ENCODE measurements around the gene RALBP1. TPM values are rescaled to one million over a fixed set of nuclear protein-coding genes. Genes with fewer than 3 reads are reported as not detected.
"Not testable (repeated sequence)": the region's sequence is repeated elsewhere in the genome, so short reads cannot be mapped to it uniquely, and the experiment has no call there.

The RALBP1 gene
- total RNA-seq, 4 donors from 2014 or later, result 28.9 to 49.5 (median 36.6) TPM

- TF ChIP-seq POLR2A (IDR thresholded peaks at IDR 0.05) (no peak), CTCF (IDR thresholded peaks at IDR 0.05) (no peak)
- no peaks in the 10 kb centered on the region for H3K36me3 ChIP-seq
- no peak overlapping the region for H3K27ac ChIP-seq
- no peaks in the 10 kb centered on the region for H3K9me3 ChIP-seq
- no peak overlapping the region for H3K4me3 ChIP-seq
- no peak for DNase-seq
- no peaks in the 10 kb centered on the region for H3K27me3 ChIP-seq
- no peaks in the 10 kb centered on the region for H3K4me1 ChIP-seq
Measured at GRCh38 chr18:9466846-9467245, 8.5 kb upstream of the RALBP1 start.

GRCh38 chr18:9468998-9469397, 6.3 kb upstream of the RALBP1 start:
- no peak for TF ChIP-seq CTCF (IDR thresholded peaks at IDR 0.05)
- TF ChIP-seq POLR2A (IDR thresholded peaks at IDR 0.05), result no peak
- H3K9me3 ChIP-seq, result no peaks in the 10 kb centered on the region
- H3K4me1 ChIP-seq, result peaks cover 0 to 2% (median 0%) of the 10 kb centered on the region in 4 donors
- no peak overlapping the region for H3K27ac ChIP-seq
- no peaks in the 10 kb centered on the region for H3K36me3 ChIP-seq
- H3K27me3 ChIP-seq, result no peaks in the 10 kb centered on the region
- H3K4me3 ChIP-seq, result no peak overlapping the region
- no peak for DNase-seq

GRCh38 chr18:9469685-9470084, 5.6 kb upstream of the RALBP1 start:
- no peak for DNase-seq
- Histone ChIP-seq H3K27me3 (no peaks in the 10 kb centered on the region), H3K9me3 (no peaks in the 10 kb centered on the region), H3K4me1 (peaks cover 0 to 6% (median 0%) of the 10 kb centered on the region in 4 donors), H3K27ac (no peak overlapping the region), H3K36me3 (no peaks in the 10 kb centered on the region), H3K4me3 (no peak overlapping the region)
- TF ChIP-seq POLR2A (IDR thresholded peaks at IDR 0.05) (no peak), CTCF (IDR thresholded peaks at IDR 0.05) (no peak)

GRCh38 chr18:9474108-9474982, 968 bp upstream of the RALBP1 start:
- TF ChIP-seq POLR2A (IDR thresholded peaks at IDR 0.05) (no peak), CTCF (IDR thresholded peaks at IDR 0.05) (no peak)
- Histone ChIP-seq H3K4me1 (peaks cover 0 to 13% (median 3%) of the 10 kb centered on the region in 4 donors), H3K27me3 (no peaks in the 10 kb centered on the region), H3K27ac (peak overlapping the region; percentile 90 to 96 (median 94)), H3K36me3 (peaks cover 0 to 9% (median 0%) of the 10 kb centered on the region in 3 donors), H3K9me3 (no peaks in the 10 kb centered on the region), H3K4me3 (peak overlapping the region; percentile 73 to 97 (median 92))
- peak in 1 of 3 donors; percentile 54 for DNase-seq

GRCh38 chr18:9475643-9476591, 604 bp downstream of the RALBP1 start:
- H3K36me3 ChIP-seq, result peaks cover 0 to 9% (median 0%) of the 10 kb centered on the region in 3 donors
- TF ChIP-seq CTCF (IDR thresholded peaks at IDR 0.05) (peak in 1 of 6 experiments; percentile 12), POLR2A (IDR thresholded peaks at IDR 0.05) (peak; percentile 20 to 69)
- peak in 2 of 3 donors; percentile 49 to 57 for DNase-seq
- peak overlapping the region; percentile 90 to 96 (median 94) for H3K27ac ChIP-seq
- H3K4me1 ChIP-seq, result peaks cover 0 to 13% (median 3%) of the 10 kb centered on the region in 4 donors
- H3K4me3 ChIP-seq, result peak overlapping the region; percentile 73 to 97 (median 92)
- H3K27me3 ChIP-seq, result no peaks in the 10 kb centered on the region
- H3K9me3 ChIP-seq, result no peaks in the 10 kb centered on the region

GRCh38 chr18:9476949-9477348, 1.6 kb downstream of the RALBP1 start:
- not testable (repeated sequence) for H3K27ac ChIP-seq, H3K4me3 ChIP-seq, H3K9me3 ChIP-seq, DNase-seq, H3K36me3 ChIP-seq, H3K27me3 ChIP-seq
- H3K4me1 ChIP-seq, result peaks cover 0 to 13% (median 3%) of the 10 kb centered on the region in 4 donors

Measured in Peyer's patch (tissue), 4 donors.